DND-41 (cell line): ENCODE results near the gene ARHGEF39.

Experiments used
- EZH2 ChIP-seq: IDR thresholded peaks from 3 replicates; pipeline ENCODE4 v1.6.1; 2012; ENCODE audit warnings: borderline replicate concordance, low read depth, mild to moderate bottlenecking, moderate library complexity, low read length, inconsistent platforms; ENCODE audit not compliant: severe bottlenecking
- TF ChIP-seq, protein P1 (sequence below): IDR thresholded peaks from 2 replicates; pipeline ENCODE4 v1.5.1; 2012; ENCODE audit warnings: borderline replicate concordance, low read length, moderate library complexity, mild to moderate bottlenecking; ENCODE audit not compliant: poor library complexity, severe bottlenecking; ENCODE audit errors: extremely low read depth

DNA sequence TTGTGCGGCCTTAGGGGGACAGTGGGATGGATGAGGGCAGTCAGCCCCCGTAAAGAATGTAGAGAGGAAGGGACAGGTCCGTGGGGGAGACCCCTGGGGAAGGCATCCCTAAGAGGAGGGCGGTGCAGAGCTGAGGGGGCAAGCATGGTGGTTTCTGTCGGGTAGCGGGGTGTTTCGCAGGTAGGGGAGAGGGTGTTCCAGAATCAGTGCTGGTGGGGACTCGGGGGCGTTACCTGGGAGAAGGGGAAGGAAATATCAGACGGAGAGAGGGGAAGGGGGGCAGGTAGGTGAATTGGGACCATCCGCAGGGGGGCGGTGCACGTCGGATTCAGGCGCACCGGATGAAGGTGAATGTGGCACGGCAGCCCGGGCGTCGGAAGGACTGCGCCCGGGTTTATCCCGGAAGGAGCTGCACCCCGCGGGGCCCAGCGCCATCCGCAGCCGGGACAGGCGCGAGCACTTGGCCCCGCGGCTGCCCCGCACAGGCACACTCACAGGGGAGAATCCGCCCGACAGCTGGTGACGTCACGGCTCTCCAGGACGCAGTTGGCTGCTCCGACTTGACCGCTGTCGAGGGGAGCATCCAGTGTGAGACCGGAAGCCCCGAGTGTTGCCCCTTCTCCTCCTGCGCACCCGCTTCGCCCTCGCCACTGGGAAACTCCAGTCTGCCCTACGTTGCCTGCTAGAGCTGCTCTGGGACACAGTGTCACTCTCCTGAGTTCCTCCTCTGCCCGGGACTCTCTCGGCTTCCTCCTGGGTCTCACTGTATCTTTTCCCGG, 48.1 kb downstream of the ARHGEF39 start:
- TF ChIP-seq, protein P1, sequence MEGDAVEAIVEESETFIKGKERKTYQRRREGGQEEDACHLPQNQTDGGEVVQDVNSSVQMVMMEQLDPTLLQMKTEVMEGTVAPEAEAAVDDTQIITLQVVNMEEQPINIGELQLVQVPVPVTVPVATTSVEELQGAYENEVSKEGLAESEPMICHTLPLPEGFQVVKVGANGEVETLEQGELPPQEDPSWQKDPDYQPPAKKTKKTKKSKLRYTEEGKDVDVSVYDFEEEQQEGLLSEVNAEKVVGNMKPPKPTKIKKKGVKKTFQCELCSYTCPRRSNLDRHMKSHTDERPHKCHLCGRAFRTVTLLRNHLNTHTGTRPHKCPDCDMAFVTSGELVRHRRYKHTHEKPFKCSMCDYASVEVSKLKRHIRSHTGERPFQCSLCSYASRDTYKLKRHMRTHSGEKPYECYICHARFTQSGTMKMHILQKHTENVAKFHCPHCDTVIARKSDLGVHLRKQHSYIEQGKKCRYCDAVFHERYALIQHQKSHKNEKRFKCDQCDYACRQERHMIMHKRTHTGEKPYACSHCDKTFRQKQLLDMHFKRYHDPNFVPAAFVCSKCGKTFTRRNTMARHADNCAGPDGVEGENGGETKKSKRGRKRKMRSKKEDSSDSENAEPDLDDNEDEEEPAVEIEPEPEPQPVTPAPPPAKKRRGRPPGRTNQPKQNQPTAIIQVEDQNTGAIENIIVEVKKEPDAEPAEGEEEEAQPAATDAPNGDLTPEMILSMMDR, result no peak
- no peak for TF ChIP-seq EZH2
